DLD1 (cell line): ENCODE measurements around the gene DUSP11.
"Not testable (repeated sequence)": the region's sequence is repeated elsewhere in the genome, so short reads cannot be mapped to it uniquely, and the experiment has no call there.

Experiments
- in situ Hi-C: cut with HindIII; loops from 2 replicates; pipeline ENCODE4 v1.10.0; 2017; ENCODE audit warnings: low sequenced_read_pairs

DUSP11 gene

DNA sequence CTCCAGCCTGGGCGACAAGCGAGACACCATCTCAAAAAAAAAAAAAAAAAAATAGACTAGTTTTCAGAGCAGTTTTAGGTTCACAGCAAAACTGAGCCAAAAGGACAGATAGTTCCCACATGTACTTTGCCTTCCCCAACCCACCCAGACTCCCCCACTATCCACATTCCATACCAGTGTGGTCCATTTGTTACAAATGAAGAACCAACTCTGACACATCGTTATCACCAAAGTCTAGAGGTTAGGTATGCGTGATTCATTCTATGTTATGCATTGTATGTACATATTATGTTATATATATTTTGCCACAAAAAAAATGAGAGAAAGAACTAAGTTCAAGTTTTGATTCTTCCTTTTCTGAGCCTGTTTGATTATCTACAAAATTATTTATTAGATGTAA lies 3.5 kb downstream of the DUSP11 start:
- in situ Hi-C loops, result no loop called here

GRCh38 chr2:73772819-73773218 lies 7.1 kb downstream of the DUSP11 start:
- in situ Hi-C loops, result no loop called here

- in situ Hi-C loops, result no loop called here
These were observed 9.2 kb downstream of the DUSP11 start for GRCh38 chr2:73770725-73771124.

GRCh38 chr2:73766994-73767393 lies 12.9 kb downstream of the DUSP11 start:
- in situ Hi-C loops, result no loop called here

DNA sequence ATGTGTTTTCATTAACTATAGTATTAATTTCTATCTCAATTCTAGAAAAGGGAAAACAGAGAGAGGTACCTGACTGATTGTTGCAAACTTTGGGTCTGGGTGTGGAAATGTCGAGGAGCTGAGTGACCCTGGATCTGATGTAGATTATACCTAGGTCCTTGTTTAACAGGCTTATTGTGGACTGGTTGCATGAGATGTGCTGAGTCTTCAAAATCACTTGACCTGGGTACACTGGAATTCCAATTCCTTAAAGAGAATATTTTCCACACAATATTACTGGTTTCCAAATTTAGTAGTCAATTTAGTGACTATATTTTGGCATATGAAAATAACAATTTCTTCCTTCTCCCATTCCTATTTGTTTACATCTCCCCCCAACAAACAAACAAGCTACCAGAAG lies 13.6 kb downstream of the DUSP11 start:
- in situ Hi-C loops, result no loop called here

DNA sequence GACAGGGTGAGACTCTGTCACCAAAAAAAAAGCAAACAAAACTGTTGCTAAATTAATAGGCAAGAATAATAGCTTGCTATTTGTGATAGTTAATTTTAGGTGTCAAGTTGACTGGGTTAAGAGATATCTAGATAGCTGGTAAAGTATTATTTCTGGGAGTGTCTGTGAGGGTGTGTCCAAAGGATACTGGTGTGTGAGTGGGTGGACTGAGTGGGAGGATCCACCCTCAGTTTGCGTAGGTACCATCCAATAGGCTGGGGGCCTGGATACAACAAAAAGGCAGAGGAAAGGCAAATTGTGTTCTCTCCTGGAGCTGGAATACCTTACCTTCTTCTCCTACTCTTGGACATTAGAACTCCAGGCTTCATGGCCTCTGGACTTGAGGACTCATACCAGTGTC lies 15.0 kb downstream of the DUSP11 start:
- in situ Hi-C loops, result no loop called here

GRCh38 chr2:73762571-73762970 lies 17.3 kb downstream of the DUSP11 start:
- in situ Hi-C loops, result no loop called here

- in situ Hi-C loops, result no loop called here
These were observed 20.0 kb downstream of the DUSP11 start for GRCh38 chr2:73759904-73760303.

GRCh38 chr2:73759285-73759764 lies 20.6 kb downstream of the DUSP11 start:
- in situ Hi-C loops, result no loop called here

- in situ Hi-C loops, result not testable (repeated sequence)
These were observed 25.6 kb downstream of the DUSP11 start for GRCh38 chr2:73754332-73754731.

DNA sequence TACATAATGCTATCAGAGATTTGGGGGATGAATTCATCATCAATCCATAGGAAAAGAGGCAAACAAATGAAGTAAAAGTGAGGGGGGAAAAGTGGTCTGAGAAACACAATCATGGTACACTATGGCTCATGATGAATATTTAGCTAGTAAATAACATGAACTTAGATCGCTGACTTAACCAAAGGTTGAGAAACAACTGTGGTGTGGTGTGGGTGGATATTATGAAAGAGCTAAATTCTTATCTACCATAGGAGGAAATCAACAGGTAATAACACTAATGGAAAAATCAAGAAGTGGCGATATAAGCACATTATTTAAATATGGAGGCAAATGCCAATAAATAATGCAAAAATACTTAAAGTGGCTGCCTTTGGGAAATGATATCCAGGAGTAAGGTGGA lies 30.6 kb downstream of the DUSP11 start:
- in situ Hi-C loops, result no loop called here

- in situ Hi-C loops, result no loop called here
These were observed 33.1 kb downstream of the DUSP11 start for GRCh38 chr2:73746877-73747208.

DNA sequence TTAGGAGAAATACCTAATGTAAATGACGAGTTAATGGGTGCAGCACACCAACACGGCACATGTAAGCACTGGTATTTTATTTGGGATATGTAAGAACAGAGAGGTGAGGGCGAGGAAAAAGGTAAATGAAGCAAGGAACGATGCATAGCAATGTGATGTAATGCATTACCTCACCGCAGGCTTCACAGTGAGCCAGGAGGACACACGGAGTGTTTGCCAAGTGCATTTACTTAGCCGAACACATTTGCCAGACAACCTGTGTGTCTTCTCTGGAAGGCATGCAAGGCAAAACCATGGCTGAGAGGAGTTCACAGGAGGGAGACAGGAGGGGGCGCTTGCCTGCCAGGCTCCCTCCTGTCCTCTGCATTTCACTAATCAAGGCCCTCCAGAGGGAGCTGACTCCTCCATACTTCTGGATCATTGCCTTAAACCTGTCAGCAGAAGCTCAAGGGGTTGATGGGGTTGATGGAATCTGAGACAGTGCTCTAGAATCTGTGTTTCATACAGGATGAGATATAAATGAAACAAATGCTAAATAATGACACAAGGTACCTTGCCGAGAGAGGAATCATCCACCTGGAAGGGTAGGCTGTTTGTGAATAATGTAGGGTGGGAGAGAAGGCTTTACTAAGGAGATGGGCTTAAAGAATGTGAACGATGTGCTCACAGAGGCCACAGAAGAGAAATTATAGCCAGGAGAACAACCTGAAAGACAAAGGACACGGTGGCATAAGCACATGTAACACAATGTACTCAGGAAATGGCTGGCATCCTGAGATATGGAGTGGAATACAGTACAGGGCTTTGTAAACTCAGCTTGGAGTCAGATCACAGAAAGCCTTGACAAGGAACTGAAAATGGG lies 33.7 kb downstream of the DUSP11 start:
- in situ Hi-C loops, result no loop called here

DNA sequence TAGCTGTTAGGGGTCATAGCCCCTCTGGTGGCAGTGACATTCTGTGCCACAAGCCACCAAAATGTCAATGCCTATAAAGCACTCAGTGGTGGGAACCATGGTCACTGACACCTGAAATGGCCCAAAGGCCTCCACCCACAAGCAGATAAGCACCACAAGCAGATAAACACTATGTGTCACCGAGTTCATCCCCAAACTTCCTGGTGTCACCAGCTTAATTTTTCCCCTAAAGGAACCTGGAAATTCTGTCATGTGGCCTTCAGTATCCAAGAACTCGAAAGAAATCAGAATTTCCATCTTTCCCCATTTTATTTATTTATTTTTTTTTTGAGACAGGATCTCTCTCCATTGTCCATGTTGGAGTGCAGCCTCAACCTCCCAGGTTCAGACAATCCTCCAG lies 39.1 kb downstream of the DUSP11 start:
- in situ Hi-C loops, result no loop called here

DNA sequence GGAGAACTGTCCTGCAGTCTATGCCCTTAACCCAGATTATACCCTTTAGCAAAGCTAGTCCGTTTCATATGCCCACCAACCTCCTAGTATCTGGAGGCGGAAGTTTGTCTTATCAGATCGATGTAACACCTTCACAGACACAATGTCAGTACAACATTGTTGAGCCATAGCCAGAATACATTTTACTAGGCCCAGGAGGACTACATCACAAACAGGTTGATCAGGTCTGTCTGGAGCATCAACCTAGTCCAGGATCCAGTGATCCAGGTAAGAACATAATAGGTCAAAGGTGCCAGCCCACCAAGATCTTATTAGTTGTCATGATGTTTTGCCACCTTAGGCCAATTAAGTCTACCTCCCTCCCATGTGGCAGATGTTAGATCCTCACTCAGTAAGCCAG lies 40.8 kb downstream of the DUSP11 start:
- in situ Hi-C loops, result no loop called here

- in situ Hi-C loops, result no loop called here
These were observed 42.8 kb downstream of the DUSP11 start, which contains the start of gene TPRKB for GRCh38 chr2:73736855-73737779. TPRKB (minus strand) TSS chr2:73737345; CDS start chr2:73734569, 2,776 bp downstream.

GRCh38 chr2:73736378-73736777 lies 43.5 kb downstream of the DUSP11 start:
- in situ Hi-C loops, result no loop called here

GRCh38 chr2:73730810-73731209 lies 49.1 kb downstream of the DUSP11 start:
- in situ Hi-C loops, result no loop called here

- in situ Hi-C loops, result no loop called here
These were observed 51.2 kb downstream of the DUSP11 start for GRCh38 chr2:73728711-73729110.

GRCh38 chr2:73728043-73728442 lies 51.9 kb downstream of the DUSP11 start:
- in situ Hi-C loops, result no loop called here

DNA sequence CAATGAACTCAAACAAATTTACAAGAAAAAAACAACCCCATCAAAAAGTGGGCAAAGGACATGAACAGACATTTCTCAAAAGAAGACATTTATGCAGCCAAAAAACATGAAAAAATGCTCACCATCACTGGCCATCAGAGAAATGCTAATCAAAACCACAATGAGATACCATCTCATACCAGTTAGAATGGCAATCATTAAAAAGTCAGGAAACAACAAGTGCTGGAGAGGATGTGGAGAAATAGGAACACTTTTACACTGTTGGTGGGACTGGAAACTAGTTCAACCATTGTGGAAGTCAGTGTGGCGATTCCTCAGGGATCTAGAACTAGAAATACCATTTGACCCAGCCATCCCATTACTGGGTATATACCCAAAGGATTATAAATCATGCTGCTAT lies 53.2 kb downstream of the DUSP11 start:
- in situ Hi-C loops, result not testable (repeated sequence)
